Gastroesophageal sphincter (tissue), 3 donors: ENCODE results near the gene CEP131.

ENCODE experiments used
- EP300 ChIP-seq: sonication (generic); formaldehyde crosslinking; IDR thresholded peaks from one replicate; pipeline ENCODE4 v1.6.1; 2017; ENCODE audit warnings: antibody characterized with exemption, mild to moderate bottlenecking
- POLR2A ChIP-seq, 2 donors: fragments of 450-650 bp; IDR thresholded peaks; one replicate each; pipeline ENCODE4 v1.6.1; 2017; ENCODE audit warnings: antibody characterized with exemption in 2 of 2, mild to moderate bottlenecking in 2 of 2, moderate library complexity in 1 of 2
- TF ChIP-seq, protein P1 (sequence below), 4 experiments: fragments of 200-600 bp in 2 of 4; fragments of 450-650 bp in 2 of 4; sonication (generic) in 1 of 4; IDR thresholded peaks; one replicate each; pipeline ENCODE4 v1.5.1; 2017 to 2019; ENCODE audit warnings: antibody characterized with exemption in 4 of 4, mild to moderate bottlenecking in 2 of 4, moderate library complexity in 2 of 4

DNA sequence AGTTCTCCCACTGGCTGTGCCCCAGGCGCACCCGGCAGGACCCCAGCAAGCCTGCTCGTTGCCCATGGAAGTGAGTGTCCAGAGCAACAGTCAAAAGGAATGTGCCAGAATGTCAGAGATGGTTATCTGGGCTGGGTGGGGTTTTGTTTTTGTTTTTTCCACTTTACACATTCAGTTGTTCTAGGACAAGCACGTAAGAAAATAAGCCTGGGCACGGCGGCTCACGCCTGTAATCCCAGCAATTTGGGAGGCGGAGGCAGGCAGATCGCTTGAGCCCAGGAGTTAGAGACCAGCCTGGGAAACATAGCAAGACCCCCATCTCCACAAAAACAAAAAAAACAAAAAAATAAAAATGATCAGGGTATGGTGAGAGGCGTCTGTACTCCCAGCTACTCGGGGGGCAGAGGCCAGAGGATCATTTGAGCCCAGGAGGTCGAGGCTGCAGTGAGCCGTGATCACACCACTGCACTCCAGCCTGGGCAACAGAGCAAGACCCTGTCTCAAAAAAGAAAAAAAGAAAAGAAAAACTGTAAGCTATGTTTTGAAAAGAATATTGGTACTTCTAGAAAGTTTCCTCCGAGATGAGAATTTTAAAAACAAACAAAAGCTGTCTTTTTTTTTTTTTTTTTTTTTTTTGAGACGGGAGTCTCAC, 24.7 kb upstream of the CEP131 start:
- TF ChIP-seq, protein P1, sequence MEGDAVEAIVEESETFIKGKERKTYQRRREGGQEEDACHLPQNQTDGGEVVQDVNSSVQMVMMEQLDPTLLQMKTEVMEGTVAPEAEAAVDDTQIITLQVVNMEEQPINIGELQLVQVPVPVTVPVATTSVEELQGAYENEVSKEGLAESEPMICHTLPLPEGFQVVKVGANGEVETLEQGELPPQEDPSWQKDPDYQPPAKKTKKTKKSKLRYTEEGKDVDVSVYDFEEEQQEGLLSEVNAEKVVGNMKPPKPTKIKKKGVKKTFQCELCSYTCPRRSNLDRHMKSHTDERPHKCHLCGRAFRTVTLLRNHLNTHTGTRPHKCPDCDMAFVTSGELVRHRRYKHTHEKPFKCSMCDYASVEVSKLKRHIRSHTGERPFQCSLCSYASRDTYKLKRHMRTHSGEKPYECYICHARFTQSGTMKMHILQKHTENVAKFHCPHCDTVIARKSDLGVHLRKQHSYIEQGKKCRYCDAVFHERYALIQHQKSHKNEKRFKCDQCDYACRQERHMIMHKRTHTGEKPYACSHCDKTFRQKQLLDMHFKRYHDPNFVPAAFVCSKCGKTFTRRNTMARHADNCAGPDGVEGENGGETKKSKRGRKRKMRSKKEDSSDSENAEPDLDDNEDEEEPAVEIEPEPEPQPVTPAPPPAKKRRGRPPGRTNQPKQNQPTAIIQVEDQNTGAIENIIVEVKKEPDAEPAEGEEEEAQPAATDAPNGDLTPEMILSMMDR (IDR thresholded peaks at IDR 0.05) = no peak
- TF ChIP-seq EP300 (no peak), POLR2A (IDR thresholded peaks at IDR 0.05) (no peak)
